Testis (tissue), 2 donors: ENCODE measurements around the gene IL1B.

Experiments
- CTCF ChIP-seq, 3 experiments: fragments of 450-650 bp in 2 of 3; fragments of 200-600 bp in 1 of 3; sonication (generic) in 1 of 3; IDR thresholded peaks; one replicate each; pipeline ENCODE4 v1.5.1; 2016 to 2019; ENCODE audit warnings: antibody characterized with exemption in 3 of 3, mild to moderate bottlenecking in 2 of 3, moderate library complexity in 1 of 3
- POLR2A ChIP-seq: fragments of 450-650 bp; IDR thresholded peaks from one replicate; pipeline ENCODE4 v1.6.1; 2017; ENCODE audit warnings: antibody characterized with exemption, mild to moderate bottlenecking, moderate library complexity

- TF ChIP-seq CTCF (IDR thresholded peaks at IDR 0.05), result no peak
- no peak for TF ChIP-seq POLR2A
Observed at GRCh38 chr2:112817082-112817689, 19.4 kb downstream of the IL1B start.
